SK-N-SH treated with all-trans-retinoic acid at 6 μM for 48 hours (cell line): Measurements from ENCODE around the gene SPIN2A.

Experiments used
- PATZ1 ChIP-seq: fragments of 250-450 bp; sonication (Bioruptor Pico); IDR thresholded peaks from 2 replicates; pipeline ENCODE4 v1.8.0; 2020; ENCODE audit warnings: mild to moderate bottlenecking, moderate library complexity, borderline replicate concordance
- ZFP3 ChIP-seq: fragments of 250-450 bp; sonication (Bioruptor Pico); IDR thresholded peaks from 2 replicates; pipeline ENCODE4 v1.5.0; 2020; ENCODE audit warnings: mild to moderate bottlenecking, moderate library complexity

DNA sequence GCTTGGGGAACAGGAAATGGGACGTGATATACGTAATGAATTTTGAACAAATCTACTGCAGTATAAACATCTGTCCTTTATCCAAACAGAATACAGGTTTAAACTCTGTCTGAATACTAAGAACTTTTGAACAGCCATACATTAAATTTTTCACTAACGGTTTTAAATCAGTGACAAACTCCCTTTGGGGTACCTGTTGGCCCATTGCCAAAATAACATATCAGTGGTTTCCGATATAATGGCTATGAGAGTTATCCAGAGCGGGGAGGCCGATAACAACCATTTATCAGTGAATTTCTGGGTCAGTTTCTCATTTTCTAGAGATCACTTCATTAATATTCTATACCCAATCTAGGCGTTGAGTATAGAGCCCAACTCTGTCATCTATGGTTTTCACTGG lies 5.2 kb downstream of the SPIN2A start:
- TF ChIP-seq ZFP3 (CRISPR knock-in tag): no peak
- no peak for TF ChIP-seq PATZ1 (CRISPR knock-in tag)
